GM12878 (cell line): ENCODE measurements around the gene PLEKHJ1. TPM values are rescaled to one million over a fixed set of nuclear protein-coding genes. Genes with fewer than 3 reads are reported as not detected.

ENCODE experiments used
- ATAC-seq: fragments of 200-7000 bp; cut with Tn5 transposase; 3 replicates; pipeline ENCODE4 v1.9.1; 2020; ENCODE audit warnings: mild to moderate bottlenecking, moderate library complexity
- BruUV-seq: library from RNA; stranded (reverse); fragments of 400-500 nt; replicated peaks from 2 replicates; lab custom pipeline; 2021; lab: Mats Ljungman, UMichigan
- CTCF ChIA-PET: fragments of 300-600 bp; sonication (Branson Sonifier 250); formaldehyde crosslinking; extraction: SDS; loops from one replicate; lab custom pipeline; 2021; ENCODE audit warnings: inconsistent platforms; lab: Yijun Ruan, JAX
- POLR2A ChIA-PET: fragments of 350-600 bp; formaldehyde crosslinking; extraction: SDS; loops from one replicate; lab custom pipeline; 2021; ENCODE audit warnings: inconsistent platforms; lab: Charles Lee
- RAD21 ChIA-PET: fragments of 300-600 bp; sonication (Branson Sonifier 250); formaldehyde crosslinking; loops from one replicate; lab custom pipeline; 2023; ENCODE audit warnings: antibody characterized with exemption; ENCODE audit not compliant: unreplicated experiment; lab: Charles Lee
- SMC1A ChIA-PET: fragments of 300-600 bp; sonication (Branson Sonifier 250); formaldehyde crosslinking; loops from one replicate; lab custom pipeline; 2023; ENCODE audit not compliant: unreplicated experiment, uncharacterized antibody; lab: Charles Lee
- DNase-seq: peaks from one replicate; pipeline ENCODE4 v3.0.0-alpha.2; 2011; ENCODE audit warnings: low read depth, low spot score
- FAIRE-seq: peaks from 3 replicates; lab custom pipeline; 2011; peaks lifted over from hg19 to GRCh38; lab: Jason Lieb, UNC
- H2AFZ ChIP-seq: 2 replicates; pipeline ENCODE4 v1.6.0; 2011; ENCODE audit warnings: low read depth, low read length, control low read depth; ENCODE audit not compliant: control insufficient read depth
- H3K27ac ChIP-seq: 2 replicates; pipeline ENCODE4 v1.5.1; 2011; ENCODE audit warnings: control low read depth; ENCODE audit not compliant: control insufficient read depth, insufficient read depth
- H3K27me3 ChIP-seq, 2 experiments: replicated peaks in 1 of 2; 2 replicates each; pipeline versions ENCODE4 v1.6.0 to v1.6.1; 2011; ENCODE audit warnings: low read length in 1 of 2; ENCODE audit not compliant: control insufficient read depth in 2 of 2, insufficient read depth in 2 of 2
- H3K36me3 ChIP-seq, 2 experiments: 2 replicates each; pipeline ENCODE4 v1.5.1; 2011; ENCODE audit warnings: low read length in 1 of 2; ENCODE audit not compliant: control insufficient read depth in 2 of 2, insufficient read depth in 2 of 2
- H3K4me1 ChIP-seq: 2 replicates; pipeline ENCODE4 v1.6.1; 2011; ENCODE audit warnings: mild to moderate bottlenecking, low read length, moderate library complexity, mixed read lengths; ENCODE audit not compliant: control insufficient read depth, insufficient read depth
- H3K4me2 ChIP-seq: 2 replicates; pipeline ENCODE4 v1.6.0; 2011; ENCODE audit warnings: control low read depth; ENCODE audit not compliant: control insufficient read depth, insufficient read depth
- H3K4me3 ChIP-seq: fragments of 200-600 bp; sonication (generic); 2 replicates; pipeline ENCODE4 v1.5.1; 2016
- H3K79me2 ChIP-seq: 2 replicates; pipeline ENCODE4 v1.6.0; 2011; ENCODE audit warnings: low read length; ENCODE audit not compliant: control insufficient read depth, insufficient read depth
- H3K9ac ChIP-seq: 2 replicates; pipeline ENCODE4 v1.8.0; 2011; ENCODE audit warnings: low read length, control low read depth, mixed read lengths; ENCODE audit not compliant: control insufficient read depth, insufficient read depth
- H3K9me3 ChIP-seq: replicated peaks from 3 replicates; pipeline ENCODE4 v1.5.1; 2011; ENCODE audit warnings: mild to moderate bottlenecking, low read length; ENCODE audit not compliant: control insufficient read depth, insufficient read depth
- H4K20me1 ChIP-seq: 2 replicates; pipeline ENCODE4 v1.6.0; 2011; ENCODE audit not compliant: control insufficient read depth, insufficient read depth
- ATF7 ChIP-seq: fragments of 450-650 bp; IDR thresholded peaks from 2 replicates; pipeline ENCODE4 v1.6.1; 2016; ENCODE audit warnings: low read depth, mild to moderate bottlenecking
- CREM ChIP-seq: IDR thresholded peaks from 2 replicates; pipeline ENCODE4 v1.6.1; 2014; ENCODE audit warnings: antibody characterized with exemption, low read depth
- SMAD1 ChIP-seq: fragments of 450-650 bp; IDR thresholded peaks from 2 replicates; pipeline ENCODE4 v1.6.1; 2018; ENCODE audit warnings: mild to moderate bottlenecking, low read depth; ENCODE audit not compliant: partially characterized antibody
- WGBS: methylation state at CpG from one replicate; pipeline ENCODE4 v1.1.6; 2016; ENCODE audit warnings: low lambda C conversion rate; ENCODE audit not compliant: insufficient replicate concordance, insufficient coverage; ENCODE audit errors: missing lambda C conversion rate; 5-methylcytosine and 5-hydroxymethylcytosine counted together
- in situ Hi-C: fragments of 300-500 bp; cut with MboI; formaldehyde crosslinking; loops from 9 replicates; pipeline ENCODE4 v1.14.3; 2018; ENCODE audit warnings: mixed read lengths
- intact Hi-C: fragments of 100-400 bp; cut with micrococcal nuclease; formaldehyde crosslinking; loops from one replicate; pipeline ENCODE4 v1.14.2; 2022; ENCODE audit not compliant: unreplicated experiment
- polyA plus RNA-seq, 11 experiments: library from polyadenylated mRNA; depleted of rRNA in 4 of 11; unstranded in 6 of 11; stranded (reverse) in 5 of 11; fragments of >200 nt; fragmentation: Nextera tagmentation in 4 of 11; fragmentation: Illumina TruSeq in 1 of 11; extraction: Ambion mirVana in 4 of 11; extraction: Trizol in 1 of 11; gene quantifications; 1 replicate in 1 of 11; 2 replicates in 10 of 11; pipeline versions ENCODE4 v1.2.1 to v1.2.3, GENCODE V29; 2011 to 2016; ENCODE audit warnings: inconsistent platforms in 2 of 11, missing spikeins in 2 of 11, low read depth in 1 of 11
- total RNA-seq, 4 experiments: library from RNA; depleted of rRNA in 3 of 4; stranded (reverse); fragments of >200 nt in 3 of 4; fragmentation: Illumina TruSeq in 1 of 4; extraction: Trizol in 1 of 4; gene quantifications; 2 replicates each; pipeline versions ENCODE4 v1.2.1 to v1.2.3, GENCODE V29; 2013 to 2021
- TF ChIP-seq, protein P1 (sequence below): fragments of 450-650 bp; IDR thresholded peaks from 2 replicates; pipeline ENCODE4 v1.6.1; 2017; ENCODE audit warnings: mild to moderate bottlenecking, low read depth, inconsistent platforms; ENCODE audit not compliant: poor library complexity, severe bottlenecking
- TF ChIP-seq, protein P2 (sequence below): fragments of 450-650 bp; IDR thresholded peaks from 2 replicates; pipeline ENCODE4 v1.6.1; 2017; ENCODE audit warnings: mild to moderate bottlenecking, moderate library complexity
- TF ChIP-seq, protein P3 (sequence below): IDR thresholded peaks from 2 replicates; pipeline ENCODE4 v1.6.1; 2012; ENCODE audit warnings: low read depth, low read length, improper control_type of control experiment
- TF ChIP-seq, protein P4 (sequence below): IDR thresholded peaks from 2 replicates; pipeline ENCODE4 v1.6.1; 2012; ENCODE audit warnings: low read depth, low read length, improper control_type of control experiment
- TF ChIP-seq, protein P5 (sequence below): IDR thresholded peaks from 2 replicates; pipeline ENCODE4 v1.6.1; 2012; ENCODE audit warnings: low read depth, low read length, improper control_type of control experiment
- TF ChIP-seq, protein P6 (sequence below): IDR thresholded peaks from 2 replicates; pipeline ENCODE4 v1.6.1; 2011; ENCODE audit warnings: borderline replicate concordance, low read depth, mild to moderate bottlenecking, moderate library complexity, mixed read lengths, low read length; ENCODE audit not compliant: insufficient read depth; ENCODE audit errors: extremely low read length

PLEKHJ1 gene
- total and polyA plus RNA-seq, 10 of the 15 experiments (the other 5 are each of a cell fraction or from before 2014, with no cell fraction given) = 1.3 to 133 (median 75.0) TPM

DNA sequence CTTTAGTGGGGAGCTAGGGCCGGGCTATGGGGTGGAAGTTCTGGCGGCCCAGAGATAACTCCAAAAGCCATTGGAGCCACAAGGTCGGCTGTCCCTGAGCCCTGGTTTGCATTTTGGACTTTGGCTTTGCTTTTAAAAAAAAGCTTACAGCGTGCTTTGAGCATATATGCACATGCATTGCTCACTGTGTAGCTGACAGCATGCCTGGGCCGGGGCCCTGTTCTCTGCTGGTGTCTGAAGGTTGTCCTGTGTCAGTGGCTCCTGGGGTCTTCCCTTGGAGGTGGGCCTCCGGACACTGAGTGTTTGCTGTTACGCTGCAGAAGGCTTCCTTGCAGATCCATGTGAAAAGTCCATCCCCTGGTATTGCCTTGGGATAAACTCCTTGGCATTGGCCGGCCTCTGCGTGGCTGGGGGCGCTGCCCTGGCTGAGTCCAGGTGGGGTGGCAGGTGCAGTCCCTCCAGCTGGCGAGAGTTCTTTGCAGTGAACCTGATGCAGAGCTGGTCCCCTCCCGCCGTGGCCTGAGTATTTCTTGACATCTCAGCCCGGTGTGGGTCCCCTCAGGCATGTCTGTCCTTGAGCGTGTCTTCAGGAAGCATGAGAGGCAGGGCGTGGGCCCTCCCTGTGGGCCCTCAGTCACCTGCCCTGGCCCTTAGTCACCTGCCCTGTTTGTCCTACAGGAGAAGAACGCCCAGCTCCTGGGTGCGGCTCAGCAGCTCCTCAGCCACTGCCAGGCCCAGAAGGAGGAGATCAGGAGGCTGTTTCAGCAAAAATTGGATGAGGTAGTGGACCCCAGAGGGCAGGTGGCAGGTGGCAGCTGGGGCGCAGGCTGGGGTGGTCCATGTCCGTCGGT is 23.0 kb downstream of the PLEKHJ1 start (continued):
- TF ChIP-seq, protein P1, sequence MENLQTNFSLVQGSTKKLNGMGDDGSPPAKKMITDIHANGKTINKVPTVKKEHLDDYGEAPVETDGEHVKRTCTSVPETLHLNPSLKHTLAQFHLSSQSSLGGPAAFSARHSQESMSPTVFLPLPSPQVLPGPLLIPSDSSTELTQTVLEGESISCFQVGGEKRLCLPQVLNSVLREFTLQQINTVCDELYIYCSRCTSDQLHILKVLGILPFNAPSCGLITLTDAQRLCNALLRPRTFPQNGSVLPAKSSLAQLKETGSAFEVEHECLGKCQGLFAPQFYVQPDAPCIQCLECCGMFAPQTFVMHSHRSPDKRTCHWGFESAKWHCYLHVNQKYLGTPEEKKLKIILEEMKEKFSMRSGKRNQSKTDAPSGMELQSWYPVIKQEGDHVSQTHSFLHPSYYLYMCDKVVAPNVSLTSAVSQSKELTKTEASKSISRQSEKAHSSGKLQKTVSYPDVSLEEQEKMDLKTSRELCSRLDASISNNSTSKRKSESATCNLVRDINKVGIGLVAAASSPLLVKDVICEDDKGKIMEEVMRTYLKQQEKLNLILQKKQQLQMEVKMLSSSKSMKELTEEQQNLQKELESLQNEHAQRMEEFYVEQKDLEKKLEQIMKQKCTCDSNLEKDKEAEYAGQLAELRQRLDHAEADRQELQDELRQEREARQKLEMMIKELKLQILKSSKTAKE = no peak
- TF ChIP-seq ATF7 (no peak), CREM (no peak)

DNA sequence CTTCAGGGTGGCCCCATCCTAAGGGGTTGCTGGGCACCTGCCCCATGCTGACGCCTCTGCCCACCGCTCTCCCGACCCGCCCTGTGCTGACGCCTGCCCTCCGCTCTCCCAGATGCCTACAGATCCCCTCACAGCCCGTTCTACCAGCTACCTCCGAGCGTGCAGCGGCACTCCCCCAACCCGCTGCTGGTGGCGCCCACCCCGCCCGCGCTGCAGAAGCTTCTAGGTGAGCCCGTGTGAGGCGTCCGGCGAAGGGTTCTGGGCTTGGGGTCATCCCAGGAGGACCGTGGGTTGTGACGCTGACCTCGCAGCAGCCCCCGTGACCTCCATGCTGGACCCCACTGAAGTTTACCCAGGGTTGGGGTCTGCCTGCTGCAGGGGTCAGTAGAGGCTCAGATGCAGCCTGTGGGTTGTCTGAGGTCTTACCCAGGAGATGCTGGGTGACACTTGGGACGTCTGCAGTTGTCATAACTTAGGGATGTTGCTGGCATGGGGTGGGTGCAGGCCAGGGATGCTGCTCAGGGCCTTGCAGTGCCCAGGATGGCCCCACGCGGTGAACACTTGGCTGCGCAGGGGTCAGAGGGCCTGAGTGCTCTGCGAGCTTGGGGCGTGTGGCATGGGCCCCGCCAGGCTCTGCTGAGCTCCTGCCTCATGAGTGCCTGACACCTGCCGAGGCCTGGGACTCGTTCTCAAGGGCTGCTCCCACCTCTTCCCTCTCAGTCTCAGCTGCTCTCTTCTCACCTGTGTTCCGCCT is 25.0 kb downstream of the PLEKHJ1 start:
- WGBS = 96% methylated on average over 31 of the region's 33 CpGs
- BruUV-seq = no TSS peak
- TF ChIP-seq, protein P2, sequence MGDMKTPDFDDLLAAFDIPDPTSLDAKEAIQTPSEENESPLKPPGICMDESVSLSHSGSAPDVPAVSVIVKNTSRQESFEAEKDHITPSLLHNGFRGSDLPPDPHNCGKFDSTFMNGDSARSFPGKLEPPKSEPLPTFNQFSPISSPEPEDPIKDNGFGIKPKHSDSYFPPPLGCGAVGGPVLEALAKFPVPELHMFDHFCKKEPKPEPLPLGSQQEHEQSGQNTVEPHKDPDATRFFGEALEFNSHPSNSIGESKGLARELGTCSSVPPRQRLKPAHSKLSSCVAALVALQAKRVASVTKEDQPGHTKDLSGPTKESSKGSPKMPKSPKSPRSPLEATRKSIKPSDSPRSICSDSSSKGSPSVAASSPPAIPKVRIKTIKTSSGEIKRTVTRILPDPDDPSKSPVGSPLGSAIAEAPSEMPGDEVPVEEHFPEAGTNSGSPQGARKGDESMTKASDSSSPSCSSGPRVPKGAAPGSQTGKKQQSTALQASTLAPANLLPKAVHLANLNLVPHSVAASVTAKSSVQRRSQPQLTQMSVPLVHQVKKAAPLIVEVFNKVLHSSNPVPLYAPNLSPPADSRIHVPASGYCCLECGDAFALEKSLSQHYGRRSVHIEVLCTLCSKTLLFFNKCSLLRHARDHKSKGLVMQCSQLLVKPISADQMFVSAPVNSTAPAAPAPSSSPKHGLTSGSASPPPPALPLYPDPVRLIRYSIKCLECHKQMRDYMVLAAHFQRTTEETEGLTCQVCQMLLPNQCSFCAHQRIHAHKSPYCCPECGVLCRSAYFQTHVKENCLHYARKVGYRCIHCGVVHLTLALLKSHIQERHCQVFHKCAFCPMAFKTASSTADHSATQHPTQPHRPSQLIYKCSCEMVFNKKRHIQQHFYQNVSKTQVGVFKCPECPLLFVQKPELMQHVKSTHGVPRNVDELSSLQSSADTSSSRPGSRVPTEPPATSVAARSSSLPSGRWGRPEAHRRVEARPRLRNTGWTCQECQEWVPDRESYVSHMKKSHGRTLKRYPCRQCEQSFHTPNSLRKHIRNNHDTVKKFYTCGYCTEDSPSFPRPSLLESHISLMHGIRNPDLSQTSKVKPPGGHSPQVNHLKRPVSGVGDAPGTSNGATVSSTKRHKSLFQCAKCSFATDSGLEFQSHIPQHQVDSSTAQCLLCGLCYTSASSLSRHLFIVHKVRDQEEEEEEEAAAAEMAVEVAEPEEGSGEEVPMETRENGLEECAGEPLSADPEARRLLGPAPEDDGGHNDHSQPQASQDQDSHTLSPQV = no peak
- TF ChIP-seq, protein P3, sequence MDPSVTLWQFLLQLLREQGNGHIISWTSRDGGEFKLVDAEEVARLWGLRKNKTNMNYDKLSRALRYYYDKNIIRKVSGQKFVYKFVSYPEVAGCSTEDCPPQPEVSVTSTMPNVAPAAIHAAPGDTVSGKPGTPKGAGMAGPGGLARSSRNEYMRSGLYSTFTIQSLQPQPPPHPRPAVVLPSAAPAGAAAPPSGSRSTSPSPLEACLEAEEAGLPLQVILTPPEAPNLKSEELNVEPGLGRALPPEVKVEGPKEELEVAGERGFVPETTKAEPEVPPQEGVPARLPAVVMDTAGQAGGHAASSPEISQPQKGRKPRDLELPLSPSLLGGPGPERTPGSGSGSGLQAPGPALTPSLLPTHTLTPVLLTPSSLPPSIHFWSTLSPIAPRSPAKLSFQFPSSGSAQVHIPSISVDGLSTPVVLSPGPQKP = no peak
- TF ChIP-seq, protein P4, sequence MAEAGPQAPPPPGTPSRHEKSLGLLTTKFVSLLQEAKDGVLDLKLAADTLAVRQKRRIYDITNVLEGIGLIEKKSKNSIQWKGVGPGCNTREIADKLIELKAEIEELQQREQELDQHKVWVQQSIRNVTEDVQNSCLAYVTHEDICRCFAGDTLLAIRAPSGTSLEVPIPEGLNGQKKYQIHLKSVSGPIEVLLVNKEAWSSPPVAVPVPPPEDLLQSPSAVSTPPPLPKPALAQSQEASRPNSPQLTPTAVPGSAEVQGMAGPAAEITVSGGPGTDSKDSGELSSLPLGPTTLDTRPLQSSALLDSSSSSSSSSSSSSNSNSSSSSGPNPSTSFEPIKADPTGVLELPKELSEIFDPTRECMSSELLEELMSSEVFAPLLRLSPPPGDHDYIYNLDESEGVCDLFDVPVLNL = no peak
- TF ChIP-seq, protein P5, sequence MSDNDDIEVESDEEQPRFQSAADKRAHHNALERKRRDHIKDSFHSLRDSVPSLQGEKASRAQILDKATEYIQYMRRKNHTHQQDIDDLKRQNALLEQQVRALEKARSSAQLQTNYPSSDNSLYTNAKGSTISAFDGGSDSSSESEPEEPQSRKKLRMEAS = no peak
- TF ChIP-seq, protein P6, sequence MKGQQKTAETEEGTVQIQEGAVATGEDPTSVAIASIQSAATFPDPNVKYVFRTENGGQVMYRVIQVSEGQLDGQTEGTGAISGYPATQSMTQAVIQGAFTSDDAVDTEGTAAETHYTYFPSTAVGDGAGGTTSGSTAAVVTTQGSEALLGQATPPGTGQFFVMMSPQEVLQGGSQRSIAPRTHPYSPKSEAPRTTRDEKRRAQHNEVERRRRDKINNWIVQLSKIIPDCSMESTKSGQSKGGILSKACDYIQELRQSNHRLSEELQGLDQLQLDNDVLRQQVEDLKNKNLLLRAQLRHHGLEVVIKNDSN = no peak
- no peak for TF ChIP-seq SMAD1

More for the DNA sequence above, 25.0 kb downstream of the PLEKHJ1 start:
- ChIA-PET POLR2A (no interaction called here), SMC1A (no interaction called here), CTCF (no interaction called here), RAD21 (no interaction called here)
- Histone ChIP-seq H4K20me1 (no peaks in the 10 kb centered on the region), H2AFZ (no peak overlapping the region), H3K79me2 (no peaks in the 10 kb centered on the region), H3K27me3 (no peaks in the 10 kb centered on the region), H3K4me2 (no peak overlapping the region), H3K27ac (no peak overlapping the region), H3K4me3 (no peak overlapping the region), H3K9me3 (no peaks in the 10 kb centered on the region), H3K36me3 (peaks cover 32 to 74% of the 10 kb centered on the region in 2 experiments; a peak in 3 of 4 replicates), H3K4me1 (peaks cover 5% of the 10 kb centered on the region), H3K9ac (no peak overlapping the region)
- in situ Hi-C loops = no loop called here
- DNase-seq = no peak
- no peak for FAIRE-seq
- intact Hi-C loops = no loop called here
- no peak for ATAC-seq
